HG02571 (cell line): Measurements from ENCODE around the gene MBNL1.
"Not testable (repeated sequence)": the region's sequence is repeated elsewhere in the genome, so short reads cannot be mapped to it uniquely, and the experiment has no call there.

Experiments used
- ATAC-seq: cut with Tn5 transposase; IDR thresholded peaks from one replicate; pipeline ENCODE4 v1.9.1; 2021; ENCODE audit warnings: mild to moderate bottlenecking, moderate library complexity; ENCODE audit not compliant: unreplicated experiment

The MBNL1 gene

DNA sequence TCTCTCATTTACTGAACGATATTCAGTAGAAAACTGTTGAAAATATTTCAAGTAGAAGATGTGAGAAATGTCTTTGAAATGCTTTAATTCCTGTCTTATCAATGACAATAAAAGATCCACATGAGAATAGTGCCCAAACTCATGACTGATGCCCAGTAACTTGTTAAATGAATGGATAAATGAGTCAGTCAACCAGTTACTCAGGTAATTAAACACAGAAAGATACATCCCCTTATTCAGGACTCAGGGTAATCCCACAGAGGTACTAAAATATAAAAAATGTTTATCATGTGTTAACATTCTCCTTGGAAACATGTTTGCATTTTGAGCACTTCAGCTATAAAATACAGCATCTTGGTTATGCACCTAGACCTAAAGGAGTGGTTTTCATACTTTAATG, 169.5 kb downstream of the MBNL1 start:
- no peak for ATAC-seq

DNA sequence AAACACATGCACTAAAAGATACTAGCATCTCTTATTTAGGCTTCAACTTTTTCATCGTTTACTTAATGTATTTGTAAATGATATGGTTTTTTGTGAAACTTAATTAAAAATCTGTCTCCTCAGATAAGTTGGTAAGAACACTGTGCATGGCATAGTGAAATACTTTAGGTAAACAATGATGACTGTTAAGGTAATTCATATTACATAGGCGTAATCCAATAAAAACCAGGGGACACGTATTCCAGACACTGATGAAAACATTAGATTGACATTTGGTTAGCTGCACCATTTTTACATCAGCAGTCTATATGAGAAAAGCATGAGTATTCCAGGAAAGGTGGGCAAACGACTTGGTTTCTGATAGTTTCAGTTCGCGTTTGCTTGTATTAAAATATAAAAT, 170.0 kb downstream of the MBNL1 start:
- ATAC-seq = no peak

- not testable (repeated sequence) for ATAC-seq
Observed at GRCh38 chr3:152440243-152440642, 171.5 kb downstream of the MBNL1 start.

DNA sequence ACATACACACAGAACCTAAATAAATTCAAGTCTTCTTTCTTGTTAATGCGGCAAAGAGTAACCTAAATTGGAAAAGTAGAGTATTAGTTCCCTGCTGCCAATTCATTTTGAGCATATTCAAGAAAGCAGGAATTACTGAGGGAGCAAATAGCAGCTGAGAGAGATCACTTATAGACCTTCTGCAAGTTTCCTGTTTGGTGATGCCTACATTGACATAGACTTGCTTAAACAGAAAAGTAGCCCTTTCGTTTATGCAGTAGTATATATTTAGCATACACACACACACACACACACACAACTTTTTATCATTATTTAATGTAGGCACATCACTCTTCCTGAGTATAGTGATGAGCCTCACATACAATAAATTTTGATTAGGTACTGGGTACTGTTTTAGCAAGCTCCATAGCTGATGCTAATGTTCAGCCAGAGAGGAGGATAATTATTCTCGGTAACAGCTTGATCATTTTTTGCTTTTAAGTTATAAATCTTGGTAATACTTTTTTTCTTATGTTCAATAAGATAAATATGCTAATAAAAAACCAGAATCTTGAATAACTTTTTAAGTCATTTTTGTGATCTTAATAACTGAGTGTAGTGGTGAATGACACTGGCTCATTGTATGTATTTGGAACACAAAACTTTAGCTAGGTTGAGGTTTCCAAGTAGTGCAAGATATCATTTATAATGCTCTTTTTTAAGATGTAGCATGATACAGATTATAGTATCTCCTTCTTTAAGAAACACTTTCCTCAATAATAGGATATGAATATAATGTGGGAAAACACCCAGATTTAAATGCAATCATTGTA, 174.7 kb downstream of the MBNL1 start:
- ATAC-seq = no peak

DNA sequence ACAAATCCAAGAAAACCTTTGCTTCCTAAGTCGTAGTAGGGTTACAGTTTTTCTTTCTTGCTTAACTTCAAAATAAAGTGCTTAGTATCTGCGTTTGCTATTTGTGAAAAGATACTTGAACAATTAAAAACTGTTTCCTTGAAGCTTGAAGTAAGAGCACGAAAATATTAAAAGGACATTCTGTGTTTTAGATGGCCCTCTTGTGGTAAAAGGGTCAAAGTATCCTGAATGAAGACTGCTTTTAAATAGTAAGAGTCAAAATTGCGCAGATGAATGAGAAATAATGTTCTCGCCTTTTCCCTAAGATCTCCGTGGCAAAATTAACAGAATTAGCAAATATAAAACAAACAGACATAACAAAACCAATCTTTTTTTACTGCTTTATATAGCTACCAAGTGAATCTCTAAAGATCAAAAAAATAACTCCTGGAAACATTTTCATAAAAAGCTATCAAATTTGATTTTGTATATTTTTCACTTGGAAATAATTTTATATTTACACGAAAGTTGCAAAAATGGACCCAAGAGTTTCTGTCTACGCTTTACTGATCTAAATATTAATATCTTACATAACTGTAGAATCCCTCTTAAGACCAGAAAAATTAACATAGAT, 175.4 kb downstream of the MBNL1 start:
- no peak for ATAC-seq

DNA sequence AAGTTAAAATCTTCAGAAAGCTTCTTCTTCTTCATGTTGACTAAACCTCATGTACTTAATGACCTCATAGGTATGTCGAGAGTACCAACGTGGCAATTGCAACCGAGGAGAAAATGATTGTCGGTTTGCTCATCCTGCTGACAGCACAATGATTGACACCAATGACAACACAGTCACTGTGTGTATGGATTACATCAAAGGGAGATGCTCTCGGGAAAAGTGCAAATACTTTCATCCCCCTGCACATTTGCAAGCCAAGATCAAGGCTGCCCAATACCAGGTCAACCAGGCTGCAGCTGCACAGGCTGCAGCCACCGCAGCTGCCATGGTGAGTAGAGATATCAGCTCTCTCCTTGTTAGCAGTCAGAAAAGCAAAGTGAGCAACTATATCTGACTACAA, 176.5 kb downstream of the MBNL1 start:
- ATAC-seq = no peak

- no peak for ATAC-seq
Observed at GRCh38 chr3:152446495-152446894, 177.8 kb downstream of the MBNL1 start.

- no peak for ATAC-seq
Observed at GRCh38 chr3:152447511-152447910, 178.8 kb downstream of the MBNL1 start.

DNA sequence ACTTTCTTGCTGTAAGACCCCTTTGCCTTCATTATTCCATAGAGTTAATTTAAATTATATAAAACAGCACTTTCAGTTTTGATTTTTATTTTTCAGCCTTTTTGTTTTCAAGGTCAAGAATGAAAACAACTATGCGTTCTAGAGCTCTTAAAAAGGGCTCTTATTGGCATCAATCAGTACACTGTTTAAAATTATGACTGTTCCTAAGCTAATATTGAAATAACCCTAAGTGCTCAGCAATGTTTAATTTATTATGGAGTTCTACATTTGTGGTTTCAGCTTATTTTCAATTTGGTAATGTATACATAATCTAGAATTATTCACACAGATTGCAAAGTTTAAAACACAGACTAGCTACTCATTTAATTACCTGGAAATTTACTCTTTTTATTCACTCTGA, 179.4 kb downstream of the MBNL1 start:
- ATAC-seq = no peak

DNA sequence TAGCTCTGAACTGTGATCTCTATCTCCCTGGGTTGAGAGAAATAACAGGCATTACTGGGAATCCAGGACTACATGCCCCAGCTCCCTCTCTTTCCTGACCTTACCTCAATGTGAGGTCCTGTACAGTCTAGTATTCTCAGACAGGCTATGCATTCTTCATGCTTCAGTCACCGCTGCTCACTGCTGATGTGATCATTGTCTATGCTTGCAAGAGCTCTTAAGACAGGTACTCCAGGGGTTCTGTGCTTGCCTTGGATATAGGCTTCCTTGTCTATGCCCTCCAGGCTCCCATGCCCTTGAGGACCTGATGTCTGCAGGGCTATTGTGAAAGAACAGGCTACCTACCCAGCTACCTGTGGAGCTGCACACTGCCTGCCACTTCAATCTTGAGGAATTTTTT, 183.6 kb downstream of the MBNL1 start:
- no peak for ATAC-seq

DNA sequence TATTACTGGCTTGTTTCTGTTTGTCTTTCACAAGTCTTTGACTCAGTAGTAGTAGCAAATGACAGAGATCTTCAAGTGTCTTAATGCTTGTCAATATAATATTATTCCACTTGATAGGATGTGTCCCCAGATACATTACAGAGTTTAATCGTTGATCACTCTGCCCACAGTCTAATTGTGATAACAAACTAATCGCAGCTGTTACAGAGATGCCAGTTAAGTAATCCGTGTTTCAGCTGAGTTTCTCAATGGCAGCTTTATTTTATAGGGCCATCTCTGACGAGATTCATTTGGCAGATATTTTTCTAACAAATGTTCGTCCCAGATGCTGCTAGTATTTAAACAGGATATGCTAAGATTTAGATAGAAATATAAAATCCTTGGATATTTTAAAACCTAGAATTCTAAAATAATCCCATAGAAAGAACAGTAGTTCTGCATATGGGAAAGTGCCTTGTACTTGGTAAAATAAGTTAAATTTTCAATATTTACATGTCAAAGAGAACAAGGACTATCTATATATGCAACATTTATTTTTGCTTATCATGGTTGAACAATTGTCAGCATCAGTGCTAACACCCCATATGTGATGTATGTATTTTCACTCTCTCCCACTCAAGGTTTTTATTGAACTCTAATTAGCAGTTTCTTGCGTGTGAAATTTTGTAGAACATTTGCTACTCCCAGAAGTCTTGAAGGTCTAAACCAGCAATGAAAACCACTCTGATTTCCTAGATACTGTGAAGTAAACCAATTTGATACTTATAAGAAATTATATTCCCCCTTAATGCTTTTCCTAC, 185.5 kb downstream of the MBNL1 start:
- ATAC-seq = no peak

DNA sequence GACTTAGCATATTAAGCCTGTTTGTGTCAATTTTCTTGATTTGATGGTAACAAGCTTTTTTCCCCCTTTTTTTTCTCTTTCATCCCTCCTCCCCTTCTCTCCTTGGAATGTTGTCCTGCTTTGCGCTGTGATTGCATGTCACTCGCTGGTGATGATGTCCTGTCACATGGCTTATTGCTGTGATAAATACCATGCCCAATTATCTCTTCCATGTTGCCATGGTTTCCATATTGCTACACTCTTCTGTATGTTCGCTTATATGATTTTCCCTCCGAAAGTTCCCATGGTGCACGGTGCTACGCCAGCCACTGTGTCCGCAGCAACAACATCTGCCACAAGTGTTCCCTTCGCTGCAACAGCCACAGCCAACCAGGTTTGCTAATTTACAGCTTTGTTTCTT, 187.3 kb downstream of the MBNL1 start:
- no peak for ATAC-seq

DNA sequence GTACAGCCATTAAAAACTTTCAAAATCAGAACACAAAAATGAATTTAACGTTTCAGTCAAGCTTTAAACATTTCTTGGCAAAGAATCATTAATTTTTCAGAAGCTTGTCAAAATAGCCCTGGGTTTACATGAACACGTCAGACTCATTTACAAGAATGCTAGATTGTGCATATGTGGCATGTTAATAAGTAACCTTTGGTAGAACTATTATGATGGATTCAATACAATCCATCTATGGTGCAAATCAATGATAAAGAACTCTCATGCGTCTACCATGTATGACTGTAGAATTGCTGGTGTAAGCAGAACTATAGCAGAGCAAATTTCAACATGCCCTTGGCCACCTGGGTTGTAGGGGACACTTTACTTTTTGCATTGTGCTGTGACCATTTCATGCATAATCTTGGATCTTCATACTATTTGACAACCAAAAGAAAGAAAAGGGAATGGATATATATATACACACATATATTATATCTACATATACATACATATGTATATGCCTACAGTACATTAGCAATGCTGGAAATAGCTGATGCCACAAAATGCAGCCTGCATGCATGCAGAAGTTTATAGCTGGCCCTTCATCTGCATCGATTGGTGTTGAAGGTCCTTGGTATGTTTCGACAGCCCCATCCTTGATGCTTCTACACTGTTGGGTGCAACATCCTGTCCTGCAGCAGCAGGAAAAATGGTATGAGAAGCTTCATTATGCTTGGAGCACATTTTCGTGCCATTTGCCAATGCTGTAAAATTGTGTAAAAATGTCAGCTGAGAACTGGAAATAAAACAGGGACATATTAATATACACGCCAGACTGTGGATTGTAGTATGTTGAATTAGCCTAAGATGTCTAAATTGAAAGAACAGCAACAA, 189.0 kb downstream of the MBNL1 start:
- ATAC-seq = no peak

DNA sequence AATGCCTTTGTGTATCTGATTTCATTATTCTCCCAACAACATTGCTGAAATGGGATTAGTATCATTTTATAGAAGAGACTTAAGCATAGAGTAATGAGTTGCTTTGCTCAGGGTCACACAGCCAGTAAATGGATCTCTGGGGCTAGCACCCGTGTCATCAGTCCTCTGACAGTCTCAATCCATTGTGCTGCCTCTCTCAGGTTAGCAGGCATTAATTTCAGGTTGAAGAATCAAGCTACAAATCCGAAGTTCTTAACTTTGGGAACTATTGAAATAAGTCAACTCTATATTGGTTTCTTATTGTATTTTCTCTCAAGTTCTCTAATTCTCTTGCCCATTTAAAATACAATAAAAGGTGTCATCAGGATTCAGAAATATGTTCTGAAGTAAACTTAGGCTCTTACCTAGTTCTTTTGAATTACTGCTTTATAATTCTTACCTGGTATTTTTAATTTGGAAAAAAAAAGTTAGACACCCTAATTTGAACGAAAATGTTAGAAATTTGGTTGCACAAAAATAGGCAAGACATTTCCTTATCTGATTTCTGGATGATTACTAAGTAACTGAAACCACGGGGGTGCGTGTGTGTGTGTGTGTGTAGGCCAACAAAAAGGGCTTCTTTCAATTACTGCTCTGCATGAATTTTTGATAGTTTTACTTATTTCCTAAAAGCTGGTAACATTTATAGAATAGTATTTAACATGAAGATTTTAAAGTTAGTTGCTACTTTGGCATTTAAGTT, 189.8 kb downstream of the MBNL1 start:
- ATAC-seq = no peak

GRCh38 chr3:152459118-152459515, 190.4 kb downstream of the MBNL1 start:
- no peak for ATAC-seq

- ATAC-seq = no peak
Observed at GRCh38 chr3:152459572-152459971, 190.8 kb downstream of the MBNL1 start.

- no peak for ATAC-seq
Observed at GRCh38 chr3:152460936-152461335, 192.2 kb downstream of the MBNL1 start.

- ATAC-seq = no peak
Observed at GRCh38 chr3:152461460-152461859, 192.7 kb downstream of the MBNL1 start.

DNA sequence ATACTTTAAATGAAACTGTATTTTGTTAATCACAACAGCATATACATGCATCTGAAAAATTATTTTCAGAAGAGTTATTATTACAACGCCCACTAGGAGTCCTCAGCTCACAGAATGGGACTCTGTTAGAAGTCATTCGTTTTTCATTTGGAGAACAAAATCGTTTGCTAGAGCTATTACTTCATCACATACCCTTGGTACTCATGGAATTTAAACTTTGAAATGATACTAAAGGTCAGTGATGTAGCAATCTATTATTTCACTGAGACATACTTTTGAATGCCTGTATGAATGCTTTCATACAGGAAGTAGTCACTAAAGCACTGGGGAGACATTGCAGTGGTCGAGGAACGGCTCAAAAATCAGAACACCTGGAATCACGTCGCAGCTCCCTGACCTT, 198.1 kb downstream of the MBNL1 start:
- no peak for ATAC-seq
